Endothelial cell of umbilical vein (primary cell): ENCODE measurements around the gene RAB37. TPM values are rescaled to one million over a fixed set of nuclear protein-coding genes. Genes with fewer than 3 reads are reported as not detected.

Experiments used
- Bru-seq: library from RNA; stranded (reverse); fragments of 400-500 nt; gene quantifications from one replicate; lab custom pipeline; 2021; lab: Mats Ljungman, UMichigan
- BruChase-seq, 2 experiments: library from RNA; stranded (reverse); fragments of 400-500 nt; gene quantifications; one replicate each; lab custom pipeline; 2021; lab: Mats Ljungman, UMichigan
- BruUV-seq: library from RNA; stranded (reverse); fragments of 400-500 nt; replicated peaks from 2 replicates; lab custom pipeline; 2021; lab: Mats Ljungman, UMichigan
- CTCF ChIA-PET: fragments of 300-600, 350-600 bp; sonication (Branson Sonifier 250); formaldehyde crosslinking; loops from one replicate; lab custom pipeline; 2021; ENCODE audit warnings: antibody characterized with exemption, inconsistent platforms; lab: Charles Lee
- POLR2A ChIA-PET: fragments of 300-600, 350-600 bp; sonication (Branson Sonifier 250); formaldehyde crosslinking; loops from one replicate; lab custom pipeline; 2021; ENCODE audit warnings: antibody characterized with exemption, inconsistent platforms; lab: Charles Lee
- DNase-seq: peaks from one replicate; pipeline ENCODE4 v3.0.0-alpha.2; 2011; ENCODE audit warnings: low read depth, low spot score
- FAIRE-seq: peaks from 2 replicates; lab custom pipeline; 2011; peaks lifted over from hg19 to GRCh38; lab: Jason Lieb, UNC
- H2AFZ ChIP-seq: 2 replicates; pipeline ENCODE4 v1.6.0; 2012; ENCODE audit warnings: low read depth, low read length, control low read depth, inconsistent platforms
- H3K27ac ChIP-seq: 2 replicates; pipeline ENCODE4 v1.5.1; 2011; ENCODE audit warnings: low read depth, mild to moderate bottlenecking, control low read depth, low read length, moderate library complexity; ENCODE audit not compliant: insufficient read depth
- H3K27me3 ChIP-seq, 2 experiments: 2 replicates each; pipeline versions ENCODE4 v1.6.0 to v1.6.1; 2011; ENCODE audit warnings: low read length in 2 of 2, mixed read lengths in 1 of 2; ENCODE audit not compliant: control insufficient read depth in 2 of 2, insufficient read depth in 2 of 2
- H3K36me3 ChIP-seq, 2 experiments: 2 replicates in 1 of 2; 3 replicates in 1 of 2; pipeline ENCODE4 v1.5.1; 2011; ENCODE audit warnings: low read length in 2 of 2, mild to moderate bottlenecking in 1 of 2, moderate library complexity in 1 of 2; ENCODE audit not compliant: control insufficient read depth in 2 of 2, insufficient read depth in 2 of 2; ENCODE audit errors: extremely low read depth in 1 of 2
- H3K4me1 ChIP-seq: 3 replicates; pipeline ENCODE4 v1.5.1; 2011; ENCODE audit warnings: mild to moderate bottlenecking, low read length; ENCODE audit not compliant: control insufficient read depth, insufficient read depth; ENCODE audit errors: extremely low read depth
- H3K4me2 ChIP-seq: 2 replicates; pipeline ENCODE4 v1.6.1; 2011; ENCODE audit warnings: low read length, control low read depth, mixed read lengths; ENCODE audit not compliant: insufficient read depth
- H3K4me3 ChIP-seq, 3 experiments: fragments of 200-600 bp in 1 of 3; sonication (generic), shearing (Covaris generic) in 1 of 3; replicated peaks in 1 of 3; 2 replicates each; pipeline ENCODE4 v1.5.1; 2011 to 2016; ENCODE audit warnings: control low read depth in 3 of 3, low read length in 3 of 3, mild to moderate bottlenecking in 2 of 3, inconsistent platforms in 1 of 3, low read depth in 1 of 3, moderate library complexity in 1 of 3; ENCODE audit not compliant: insufficient read depth in 1 of 3
- H3K79me2 ChIP-seq: 2 replicates; pipeline ENCODE4 v1.6.0; 2012; ENCODE audit warnings: low read length, inconsistent platforms; ENCODE audit not compliant: control insufficient read depth, insufficient read depth
- H3K9ac ChIP-seq: replicated peaks from 2 replicates; pipeline ENCODE3; 2011; ENCODE audit warnings: low read length, control low read depth; ENCODE audit not compliant: insufficient read depth; ENCODE audit errors: extremely low read depth
- H3K9me1 ChIP-seq: replicated peaks from 3 replicates; pipeline ENCODE4 v1.6.0; 2011; ENCODE audit warnings: mild to moderate bottlenecking, low read length; ENCODE audit not compliant: control insufficient read depth, insufficient read depth; ENCODE audit errors: extremely low read depth
- H3K9me3 ChIP-seq: replicated peaks from 2 replicates; pipeline ENCODE4 v1.5.1; 2012; ENCODE audit warnings: low read length, inconsistent platforms; ENCODE audit not compliant: control insufficient read depth, insufficient read depth
- H4K20me1 ChIP-seq: replicated peaks from 2 replicates; pipeline ENCODE3; 2011; ENCODE audit warnings: mild to moderate bottlenecking, low read length; ENCODE audit not compliant: control insufficient read depth, insufficient read depth; ENCODE audit errors: extremely low read depth
- CTCF ChIP-seq, 2 donors: IDR thresholded peaks; 1 replicate in 1 of 2; 2 replicates in 1 of 2; pipeline ENCODE4 v1.5.1; 2011; ENCODE audit warnings: low read length in 2 of 2, mild to moderate bottlenecking in 2 of 2, moderate library complexity in 2 of 2, control low read depth in 1 of 2, inconsistent platforms in 1 of 2, low read depth in 1 of 2; ENCODE audit not compliant: insufficient read depth in 1 of 2; ENCODE audit errors: extremely low read depth in 1 of 2
- EZH2 ChIP-seq: IDR thresholded peaks from 2 replicates; pipeline ENCODE4 v1.6.1; 2012; ENCODE audit warnings: borderline replicate concordance, low read depth, mild to moderate bottlenecking, moderate library complexity, low read length, inconsistent platforms; ENCODE audit not compliant: severe bottlenecking
- FOS ChIP-seq: IDR thresholded peaks from 2 replicates; pipeline ENCODE4 v1.6.1; 2011; ENCODE audit warnings: mild to moderate bottlenecking, low read length, moderate library complexity, borderline replicate concordance; ENCODE audit not compliant: insufficient read depth
- GATA2 ChIP-seq: IDR thresholded peaks from 2 replicates; pipeline ENCODE4 v1.7.0; 2011; ENCODE audit warnings: low read depth, mild to moderate bottlenecking, moderate library complexity, mixed read lengths, low read length; ENCODE audit not compliant: insufficient read length, insufficient read depth
- JUN ChIP-seq: IDR thresholded peaks from 2 replicates; pipeline ENCODE4 v1.6.1; 2011; ENCODE audit warnings: borderline replicate concordance, low read depth; ENCODE audit not compliant: insufficient read length, insufficient read depth
- MAX ChIP-seq: IDR thresholded peaks from 2 replicates; pipeline ENCODE4 v1.6.1; 2011; ENCODE audit not compliant: insufficient read depth, insufficient read length
- MYC ChIP-seq: IDR thresholded peaks from one replicate; pipeline ENCODE4 v1.6.1; 2011; ENCODE audit warnings: mild to moderate bottlenecking, low read depth, low read length
- POLR2A ChIP-seq: IDR thresholded peaks from 2 replicates; pipeline ENCODE4 v1.6.1; 2012; ENCODE audit warnings: low read depth, mild to moderate bottlenecking, control low read depth, low read length
- POLR2AphosphoS5 ChIP-seq: IDR thresholded peaks from 2 replicates; pipeline ENCODE4 v1.6.1; 2012; ENCODE audit warnings: low read depth, mild to moderate bottlenecking, control low read depth, low read length, moderate library complexity; ENCODE audit not compliant: insufficient read depth
- dilution Hi-C: fragments of 300-500 bp; cut with MboI; formaldehyde crosslinking; loops from one replicate; pipeline ENCODE4 v1.15.0; 2019; ENCODE audit warnings: low sequenced_read_pairs; ENCODE audit not compliant: extremely low pct_ligation_motif_present
- intact Hi-C: fragments of 100-400 bp; cut with micrococcal nuclease; formaldehyde crosslinking; loops from one replicate; pipeline ENCODE4 v1.10.0; 2022
- long read RNA-seq: library from polyadenylated mRNA; stranded (forward); transcript quantifications from one replicate; pipeline ENCODE4 v2.0.0, GENCODE V29; 2021
- polyA minus RNA-seq, 3 experiments: library from RNA; depleted of rRNA, polyadenylated mRNA; stranded (reverse); fragments of >200 nt; gene quantifications; 1 replicate in 1 of 3; 2 replicates in 2 of 3; pipeline ENCODE4 v1.2.3, GENCODE V29; 2011
- polyA plus RNA-seq, 4 experiments: library from polyadenylated mRNA; depleted of rRNA in 3 of 4; stranded (reverse) in 3 of 4; unstranded in 1 of 4; fragments of >200 nt; gene quantifications; 2 replicates each; pipeline versions ENCODE4 v1.2.1 to v1.2.3, GENCODE V29; 2011 to 2012; ENCODE audit warnings: missing spikeins in 1 of 4
- total RNA-seq: library from RNA; stranded (reverse); gene quantifications from 2 replicates; pipeline ENCODE4 v1.2.3, GENCODE V29; 2021

Gene RAB37
- total RNA-seq (0.21 TPM in 1 of 2 replicates, not detected in the other), polyA plus RNA-seq (0.10 and 0.11 TPM in 2 replicates), polyA minus RNA-seq (0.29 TPM in 1 of 2 replicates, not detected in the other), Bru-seq, nascent RNA (not detected), BruChase-seq, experiment 1, labeled RNA remaining after a 6-hour chase (percentile 3 among the genes with signal in this experiment), BruChase-seq, experiment 2, labeled RNA remaining after a 2-hour chase (percentile 1 among the genes with signal in this experiment)
- polyA plus RNA-seq (2011; cell fraction: cytosol; rRNA removed): 0.11 and 0.14 TPM in 2 replicates
- 0.14 and 0.15 TPM in 2 replicates for polyA plus RNA-seq (2011; cell fraction: nucleus; rRNA removed)
- polyA plus RNA-seq (2012): 0.25 TPM in 1 of 2 replicates, not detected in the other
- not detected for polyA minus RNA-seq (2011; cell fraction: cytosol; rRNA and poly(A)+ RNA removed)
- not detected in 2 replicates for polyA minus RNA-seq (2011; cell fraction: nucleus; rRNA and poly(A)+ RNA removed)
- long read RNA-seq: 0 reads

GRCh38 chr17:74736513-74737298 lies at the start of gene RAB37:
Gene RAB37 (plus strand): TSS chr17:74737256. CDS start chr17:74737273, 17 bp downstream.
- POLR2A ChIA-PET: no interaction called here
- dilution Hi-C loops: no loop called here

More at GRCh38 chr17:74736513-74737298, at the start of gene RAB37:
- Histone ChIP-seq H3K36me3 (no peaks in the 10 kb centered on the region), H3K4me3 (no peak within 1 kb of the TSS), H3K9me1 (no peaks in the 10 kb centered on the region), H4K20me1 (no peaks in the 10 kb centered on the region), H3K79me2 (no peaks in the 10 kb centered on the region), H3K27me3 (peaks cover 29 to 39% of the 10 kb centered on the region in 2 experiments), H3K4me2 (no peak within 1 kb of the TSS), H3K9me3 (no peaks in the 10 kb centered on the region), H3K4me1 (no peaks in the 10 kb centered on the region), H3K9ac (no peak within 1 kb of the TSS), H3K27ac (no peak within 1 kb of the TSS), H2AFZ (no peak within 1 kb of the TSS)
- DNase-seq (no peak), FAIRE-seq (no peak)
- BruUV-seq: no TSS peak
- CTCF ChIA-PET: interaction anchor here (0.6 to 4.1 kb wide), 12 partner anchors 8 to 357 kb away, joined by 3 to 131 read pairs (median 4); no protein-coding TSS in a partner anchor
- TF ChIP-seq CTCF (IDR thresholded peaks at IDR 0.05; ENCODE audit: extremely low read depth in 1 of 2, insufficient read depth in 1 of 2, low read depth in 1 of 2, low read length in 2 of 2): peak in 1 of 2 donors; percentile 41
- TF ChIP-seq POLR2A: no peak
- TF ChIP-seq MAX: no peak
- no peak for TF ChIP-seq POLR2AphosphoS5
- TF ChIP-seq MYC: no peak
- no peak for TF ChIP-seq JUN
- TF ChIP-seq GATA2: no peak
- no peak for TF ChIP-seq FOS
- TF ChIP-seq EZH2: peak; percentile 92
- intact Hi-C loops: loop anchor here (1.0 to 2.0 kb wide), 2 partner anchors 79 to 170 kb away; partner anchors contain the start of gene CD300H
